Measurements from ENCODE around the gene RRH. TPM values are rescaled to one million over a fixed set of nuclear protein-coding genes. Genes with fewer than 3 reads are reported as not detected.

The RRH gene
- polyA plus RNA-seq, 3 donors, result 0.12 TPM; not detected in 2

DNA sequence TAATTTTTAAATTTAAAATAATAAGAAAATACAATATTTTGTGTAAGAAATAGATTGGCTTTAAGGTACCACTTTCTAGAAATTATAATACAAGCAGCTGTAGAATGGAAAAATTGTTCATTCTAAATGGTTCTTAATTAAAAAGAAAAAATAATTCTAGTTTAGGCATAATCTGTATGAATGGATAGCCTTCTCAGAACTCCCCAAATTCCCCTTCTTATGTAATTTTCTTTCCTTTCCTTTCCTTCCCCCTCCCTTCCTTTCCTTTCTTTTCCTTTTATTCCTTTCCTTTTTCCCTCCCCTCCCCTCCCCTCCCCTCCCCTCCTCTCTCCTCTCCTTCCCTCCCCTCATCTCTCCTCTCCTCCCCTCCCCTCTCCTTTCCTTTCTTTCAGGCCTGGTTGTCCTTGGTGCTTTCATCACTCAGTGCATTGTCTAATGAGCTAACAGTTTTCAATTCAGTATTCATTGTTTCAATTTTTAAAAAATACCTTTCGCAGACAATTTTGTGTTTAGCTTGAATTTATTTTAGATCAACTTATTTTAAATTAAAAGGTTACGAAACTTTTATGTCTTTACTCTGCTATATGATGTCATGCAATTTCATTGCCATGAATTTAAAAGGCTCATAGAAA lies 49.0 kb downstream of the RRH start:
- no peak overlapping the region for H3K27ac ChIP-seq (ENCODE audit: low read depth, low read length)
- WGBS, 3 donors, result 72 to 89% (median 82%) methylated on average over 2 of the region's 2 CpGs

- no peak overlapping the region for H3K27ac ChIP-seq (ENCODE audit: low read depth, low read length)
- 36 to 71% (median 60%) methylated on average over 3 of the region's 3 CpGs for WGBS, 3 donors
These were observed 49.6 kb downstream of the RRH start for GRCh38 chr4:109877400-109877799.

GRCh38 chr4:109878355-109878754 lies 50.6 kb downstream of the RRH start:
- WGBS, 3 donors, result 71 to 75% (median 74%) methylated on average over 2 of the region's 2 CpGs
- H3K27ac ChIP-seq (ENCODE audit: low read depth, low read length), result no peak overlapping the region

GRCh38 chr4:109879081-109879480 lies 51.3 kb downstream of the RRH start:
- H3K27ac ChIP-seq (ENCODE audit: low read depth, low read length), result no peak overlapping the region
- 55 to 80% (median 80%) methylated on average over 12 of the region's 12 CpGs for WGBS, 3 donors

- H3K27ac ChIP-seq (ENCODE audit: low read depth, low read length), result no peak overlapping the region
- WGBS, 3 donors, result 82 to 92% (median 91%) methylated on average over 7 of the region's 7 CpGs
These were observed 52.0 kb downstream of the RRH start for GRCh38 chr4:109879636-109880314.

DNA sequence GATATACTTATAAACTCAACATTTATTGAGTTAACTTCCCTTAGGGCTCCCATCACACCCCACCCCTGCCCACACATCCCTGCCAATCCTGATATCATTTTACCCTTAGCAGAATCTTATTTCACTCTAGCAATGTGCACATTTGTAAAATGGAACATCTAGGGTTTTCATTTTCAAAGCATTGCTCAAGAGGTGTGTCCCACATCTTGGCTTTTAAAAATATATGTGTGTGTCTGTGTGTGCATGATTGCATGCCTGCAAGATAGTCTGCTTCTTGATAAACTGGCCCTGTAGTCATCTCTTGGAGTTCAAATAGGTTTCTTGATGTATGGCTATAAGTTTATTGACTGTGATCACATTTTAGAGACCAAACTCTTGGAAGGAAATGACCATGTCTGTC lies 58.5 kb downstream of the RRH start:
- no peak overlapping the region for H3K27ac ChIP-seq (ENCODE audit: low read depth, low read length)

- no peak overlapping the region for H3K27ac ChIP-seq (ENCODE audit: low read depth, low read length)
- 51 to 74% (median 52%) methylated on average over 6 of the region's 6 CpGs for WGBS, 3 donors
These were observed 59.3 kb downstream of the RRH start for GRCh38 chr4:109887071-109887470.

GRCh38 chr4:109890076-109890475 lies 62.3 kb downstream of the RRH start:
- no peak overlapping the region for H3K27ac ChIP-seq (ENCODE audit: low read depth, low read length)

Other genes starting within 250 kb of the RRH start
- gene CASP6, start 124.5 kb upstream of the RRH start, polyA plus RNA-seq, result 10 to 100 TPM in 2 of 3 donors, 1 to 10 TPM in 1; 8.0 to 17.3 (median 15.1) TPM
- 10 to 100 TPM; 11.0 to 42.5 (median 16.5) TPM for gene PLA2G12A, start 97.9 kb upstream of the RRH start, polyA plus RNA-seq
- gene CFI, start 26.0 kb upstream of the RRH start, polyA plus RNA-seq, result 10 to 100 TPM; 19.2 to 26.8 (median 21.4) TPM
- gene GAR1, start 12.2 kb upstream of the RRH start, polyA plus RNA-seq, result 10 to 100 TPM in 2 of 3 donors, 1 to 10 TPM in 1; 8.8 to 21.8 (median 20.5) TPM
- gene LRIT3, start 20.1 kb downstream of the RRH start, polyA plus RNA-seq, result under 1 TPM in 2 of 3 donors, not detected in 1; 0.08 to 0.10 TPM
- 10 to 100 TPM in 1 of 3 donors, under 1 TPM in 1, not detected in 1; 0.01 to 15.8 TPM for gene EGF, start 84.9 kb downstream of the RRH start, polyA plus RNA-seq